ENCODE measurements around the gene BCO1.

DNA sequence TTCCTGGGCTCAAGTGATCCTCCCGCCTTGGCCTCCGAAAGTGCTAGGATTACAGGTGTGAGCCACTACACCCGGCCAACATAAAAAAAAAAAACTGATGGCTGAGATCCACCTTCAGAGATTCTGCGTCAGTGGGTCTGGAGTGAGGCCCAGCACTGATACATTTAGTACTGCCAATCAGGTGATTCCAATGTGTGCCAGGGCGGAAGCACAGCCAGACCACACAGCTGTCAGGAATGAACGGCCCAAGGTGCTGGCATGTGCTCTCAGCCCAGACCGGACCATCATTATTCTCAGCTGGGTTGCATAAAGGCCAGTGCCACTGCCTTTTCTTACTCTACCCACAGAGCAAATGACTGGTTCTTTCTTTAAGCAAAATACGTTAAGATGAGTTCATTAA, 1.2 kb upstream of the BCO1 start:
- TF ChIP-seq, protein P1, sequence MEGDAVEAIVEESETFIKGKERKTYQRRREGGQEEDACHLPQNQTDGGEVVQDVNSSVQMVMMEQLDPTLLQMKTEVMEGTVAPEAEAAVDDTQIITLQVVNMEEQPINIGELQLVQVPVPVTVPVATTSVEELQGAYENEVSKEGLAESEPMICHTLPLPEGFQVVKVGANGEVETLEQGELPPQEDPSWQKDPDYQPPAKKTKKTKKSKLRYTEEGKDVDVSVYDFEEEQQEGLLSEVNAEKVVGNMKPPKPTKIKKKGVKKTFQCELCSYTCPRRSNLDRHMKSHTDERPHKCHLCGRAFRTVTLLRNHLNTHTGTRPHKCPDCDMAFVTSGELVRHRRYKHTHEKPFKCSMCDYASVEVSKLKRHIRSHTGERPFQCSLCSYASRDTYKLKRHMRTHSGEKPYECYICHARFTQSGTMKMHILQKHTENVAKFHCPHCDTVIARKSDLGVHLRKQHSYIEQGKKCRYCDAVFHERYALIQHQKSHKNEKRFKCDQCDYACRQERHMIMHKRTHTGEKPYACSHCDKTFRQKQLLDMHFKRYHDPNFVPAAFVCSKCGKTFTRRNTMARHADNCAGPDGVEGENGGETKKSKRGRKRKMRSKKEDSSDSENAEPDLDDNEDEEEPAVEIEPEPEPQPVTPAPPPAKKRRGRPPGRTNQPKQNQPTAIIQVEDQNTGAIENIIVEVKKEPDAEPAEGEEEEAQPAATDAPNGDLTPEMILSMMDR (IDR thresholded peaks at IDR 0.05): no peak
- no peak for TF ChIP-seq ZFX (IDR thresholded peaks at IDR 0.05; ENCODE audit: borderline replicate concordance)

Data from 22Rv1 (cell line).